ENCODE measurements around the gene PHLPP1. TPM values are rescaled to one million over a fixed set of nuclear protein-coding genes. Genes with fewer than 3 reads are reported as not detected.
A peak's percentile ranks its signal among the peaks of the same experiment; 100 is the strongest.

Gene PHLPP1
- total and polyA plus RNA-seq, 9 donors: 6.3 to 11.3 (median 9.8) TPM

DNA sequence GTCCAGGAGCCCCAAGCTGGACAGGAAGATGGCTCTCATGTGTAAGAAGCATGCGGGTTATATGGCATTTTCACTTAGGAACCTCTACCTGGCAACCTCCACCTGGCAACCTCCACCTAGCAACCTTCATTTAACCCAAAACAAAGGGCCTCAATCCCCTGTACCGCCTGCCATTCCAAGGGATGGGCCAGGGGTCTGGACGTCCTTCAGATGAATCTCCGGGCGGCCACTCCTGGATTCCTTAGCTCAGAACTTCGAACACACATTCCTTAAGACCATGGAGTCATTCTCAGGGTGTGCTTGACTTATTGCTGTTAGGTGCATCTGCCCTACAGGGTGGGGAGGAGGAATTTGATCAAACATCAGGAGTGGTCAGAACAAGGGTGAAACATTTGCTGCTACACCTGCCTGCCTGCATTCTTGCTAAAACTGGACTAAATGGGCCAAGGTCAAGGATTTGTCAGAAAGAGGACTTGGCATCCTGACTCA is 277.6 kb downstream of the PHLPP1 start:
- peaks cover 8% of the 10 kb centered on the region for H3K4me1 ChIP-seq (ENCODE audit: control insufficient read depth, insufficient read depth, low read length)
- no peaks in the 10 kb centered on the region for H3K9me3 ChIP-seq (replicated peaks; ENCODE audit: control insufficient read depth, low read depth, low read length)
- no peak overlapping the region for H3K4me3 ChIP-seq (ENCODE audit: low read length)
- H3K27me3 ChIP-seq (ENCODE audit: control insufficient read depth, insufficient read depth, low read length): no peaks in the 10 kb centered on the region
- no peaks in the 10 kb centered on the region for H3K36me3 ChIP-seq (ENCODE audit: control insufficient read depth, insufficient read depth, low read length)
- WGBS (ENCODE audit: insufficient coverage): 96% methylated on average over 4 of the region's 6 CpGs
- DNase-seq: no peak
- H3K27ac ChIP-seq (ENCODE audit: low read length): no peak overlapping the region

DNA sequence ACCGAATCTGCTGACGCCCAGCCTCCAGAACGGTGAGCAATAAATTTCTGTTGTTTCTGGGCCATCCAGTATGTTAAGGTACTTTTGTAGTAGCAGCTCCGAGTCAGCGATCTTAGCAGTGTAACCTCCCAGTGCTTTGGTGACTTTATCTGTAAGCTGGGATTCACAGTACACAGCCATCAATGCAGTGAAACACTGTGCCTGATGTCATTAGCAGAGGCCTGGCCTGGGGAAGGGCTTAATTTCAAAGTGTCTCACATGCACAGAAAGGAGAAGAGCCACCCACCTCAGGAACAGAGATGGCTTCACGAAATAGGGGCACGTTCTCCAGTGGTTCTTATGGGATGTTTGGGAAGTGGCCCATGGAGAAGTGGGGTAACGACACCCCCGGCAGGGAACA is 281.2 kb downstream of the PHLPP1 start:
- Histone ChIP-seq H3K4me3 (ENCODE audit: low read length) (no peak overlapping the region), H3K36me3 (ENCODE audit: control insufficient read depth, insufficient read depth, low read length) (no peaks in the 10 kb centered on the region), H3K9me3 (replicated peaks; ENCODE audit: control insufficient read depth, low read depth, low read length) (no peaks in the 10 kb centered on the region), H3K27me3 (ENCODE audit: control insufficient read depth, insufficient read depth, low read length) (no peaks in the 10 kb centered on the region), H3K4me1 (ENCODE audit: control insufficient read depth, insufficient read depth, low read length) (peaks cover 7% of the 10 kb centered on the region), H3K27ac (ENCODE audit: low read length) (no peak overlapping the region)
- no peak for DNase-seq
- 71% methylated on average over 6 of the region's 9 CpGs for WGBS (ENCODE audit: insufficient coverage)

DNA sequence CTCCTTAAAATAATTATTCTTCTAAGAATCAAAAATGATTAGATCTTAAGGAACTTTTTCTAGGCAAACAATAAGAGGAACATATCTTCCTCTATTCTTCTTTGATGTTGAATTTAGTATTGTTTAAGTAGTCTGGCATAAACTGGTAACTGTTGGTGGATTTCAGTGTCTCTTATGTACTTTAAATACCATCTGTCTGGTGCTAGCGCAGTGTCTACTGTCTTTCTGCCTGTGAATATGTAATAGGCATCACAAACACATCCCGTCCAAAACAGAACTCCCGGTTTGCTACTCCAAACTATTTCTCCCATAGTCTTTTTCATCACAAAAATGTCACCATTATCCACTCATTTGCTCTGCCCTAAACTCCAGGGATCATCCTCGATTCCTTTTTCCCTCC is 281.7 kb downstream of the PHLPP1 start:
- Histone ChIP-seq H3K36me3 (ENCODE audit: control insufficient read depth, insufficient read depth, low read length) (no peaks in the 10 kb centered on the region), H3K27me3 (ENCODE audit: control insufficient read depth, insufficient read depth, low read length) (no peaks in the 10 kb centered on the region), H3K9me3 (replicated peaks; ENCODE audit: control insufficient read depth, low read depth, low read length) (no peaks in the 10 kb centered on the region), H3K27ac (ENCODE audit: low read length) (no peak overlapping the region), H3K4me1 (ENCODE audit: control insufficient read depth, insufficient read depth, low read length) (peaks cover 7% of the 10 kb centered on the region), H3K4me3 (ENCODE audit: low read length) (no peak overlapping the region)
- 43% methylated on average over 1 of the region's 4 CpGs for WGBS (ENCODE audit: insufficient coverage)
- no peak for DNase-seq

DNA sequence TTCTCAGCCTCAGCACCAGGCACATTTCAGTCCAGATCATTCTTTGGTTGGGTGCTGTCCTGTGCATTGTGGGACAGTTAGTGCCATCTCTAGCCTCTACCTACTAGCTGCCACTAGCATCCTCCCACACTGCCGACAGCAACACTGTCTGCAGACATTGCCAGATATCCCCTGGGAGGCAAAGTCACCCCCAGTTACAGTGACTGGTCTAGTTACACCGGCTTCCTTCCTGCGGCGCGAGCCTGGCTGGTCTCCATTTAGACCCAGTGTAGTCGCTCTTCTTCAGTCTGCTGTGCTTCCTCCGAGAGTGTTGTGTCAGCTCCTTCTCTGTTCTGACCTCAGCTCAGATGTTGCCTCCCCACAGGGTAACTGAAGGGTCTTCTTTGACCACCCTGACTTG is 283.1 kb downstream of the PHLPP1 start:
- Histone ChIP-seq H3K4me3 (ENCODE audit: low read length) (no peak overlapping the region), H3K9me3 (replicated peaks; ENCODE audit: control insufficient read depth, low read depth, low read length) (no peaks in the 10 kb centered on the region), H3K36me3 (ENCODE audit: control insufficient read depth, insufficient read depth, low read length) (no peaks in the 10 kb centered on the region), H3K4me1 (ENCODE audit: control insufficient read depth, insufficient read depth, low read length) (peaks cover 7% of the 10 kb centered on the region), H3K27me3 (ENCODE audit: control insufficient read depth, insufficient read depth, low read length) (no peaks in the 10 kb centered on the region), H3K27ac (ENCODE audit: low read length) (no peak overlapping the region)
- 89% methylated on average over 7 of the region's 7 CpGs for WGBS (ENCODE audit: insufficient coverage)
- no peak for DNase-seq

DNA sequence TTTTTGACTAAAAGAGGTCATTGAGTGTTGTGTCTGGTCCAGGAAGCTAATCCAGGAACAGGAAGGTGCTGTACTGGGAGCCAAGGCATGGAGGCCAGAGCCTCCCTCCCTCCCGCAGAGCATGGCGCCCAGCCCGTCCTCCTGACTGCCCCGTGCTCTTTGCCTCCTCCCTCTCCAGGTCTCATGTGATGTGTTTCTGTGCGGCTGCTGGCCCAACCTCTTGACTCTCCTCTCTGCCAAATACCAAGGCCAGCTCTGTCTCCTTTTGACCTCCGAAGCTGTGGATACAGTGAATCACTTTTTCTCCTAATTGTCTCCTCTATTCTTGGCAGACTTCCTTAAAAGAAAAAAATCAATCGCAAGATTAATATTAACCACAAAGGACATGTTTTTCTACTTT is 284.1 kb downstream of the PHLPP1 start:
- no peak overlapping the region for H3K27ac ChIP-seq (ENCODE audit: low read length)
- H3K9me3 ChIP-seq (replicated peaks; ENCODE audit: control insufficient read depth, low read depth, low read length): no peaks in the 10 kb centered on the region
- peak; percentile 89 for DNase-seq
- peaks cover 7% of the 10 kb centered on the region for H3K4me1 ChIP-seq (ENCODE audit: control insufficient read depth, insufficient read depth, low read length)
- H3K36me3 ChIP-seq (ENCODE audit: control insufficient read depth, insufficient read depth, low read length): no peaks in the 10 kb centered on the region
- H3K4me3 ChIP-seq (ENCODE audit: low read length): no peak overlapping the region
- WGBS (ENCODE audit: insufficient coverage): 23% methylated on average over 6 of the region's 7 CpGs
- no peaks in the 10 kb centered on the region for H3K27me3 ChIP-seq (ENCODE audit: control insufficient read depth, insufficient read depth, low read length)

DNA sequence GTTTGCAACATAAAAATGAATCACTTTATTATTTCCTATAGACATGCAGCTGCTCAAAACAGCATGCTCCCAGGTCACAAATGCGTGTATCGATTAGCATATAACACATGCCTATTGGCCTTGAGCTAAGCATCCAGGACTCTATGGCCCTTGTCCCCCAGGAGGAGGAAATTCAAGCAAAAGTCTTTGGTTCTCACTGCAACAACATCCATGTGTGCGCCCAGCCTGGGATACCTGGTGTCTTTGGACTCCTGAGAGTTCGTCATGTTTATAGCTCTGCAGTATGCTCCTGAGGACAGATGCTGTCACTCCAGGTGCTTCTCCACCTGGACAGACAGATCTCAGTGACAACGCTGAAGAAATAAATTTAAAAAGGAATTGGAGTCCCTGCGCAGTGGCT is 284.6 kb downstream of the PHLPP1 start:
- Histone ChIP-seq H3K9me3 (replicated peaks; ENCODE audit: control insufficient read depth, low read depth, low read length) (no peaks in the 10 kb centered on the region), H3K4me1 (ENCODE audit: control insufficient read depth, insufficient read depth, low read length) (peaks cover 7% of the 10 kb centered on the region), H3K4me3 (ENCODE audit: low read length) (no peak overlapping the region), H3K27me3 (ENCODE audit: control insufficient read depth, insufficient read depth, low read length) (no peaks in the 10 kb centered on the region), H3K36me3 (ENCODE audit: control insufficient read depth, insufficient read depth, low read length) (no peaks in the 10 kb centered on the region), H3K27ac (ENCODE audit: low read length) (no peak overlapping the region)
- DNase-seq: no peak
- 89% methylated on average over 3 of the region's 6 CpGs for WGBS (ENCODE audit: insufficient coverage)

DNA sequence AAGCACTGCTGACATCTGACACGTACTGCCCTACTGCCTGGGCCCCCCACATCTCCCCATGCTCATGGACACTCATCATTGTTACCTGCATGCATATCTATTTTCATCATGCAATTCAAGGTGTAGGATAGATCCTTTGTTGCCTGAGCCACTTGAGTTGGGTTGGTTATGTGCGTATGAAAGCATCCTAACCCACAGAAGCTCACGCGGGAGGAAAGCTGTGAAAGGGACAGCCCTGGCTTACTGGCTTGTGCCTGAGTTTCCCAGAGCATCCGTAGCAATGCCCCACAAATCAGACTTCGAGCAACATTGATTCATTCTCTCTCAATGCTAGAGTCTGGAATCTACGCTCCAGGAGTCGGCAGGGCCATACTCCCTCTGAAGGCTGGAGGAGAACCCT is 285.5 kb downstream of the PHLPP1 start:
- H3K4me3 ChIP-seq (ENCODE audit: low read length): no peak overlapping the region
- peaks cover 7% of the 10 kb centered on the region for H3K4me1 ChIP-seq (ENCODE audit: control insufficient read depth, insufficient read depth, low read length)
- H3K27ac ChIP-seq (ENCODE audit: low read length): no peak overlapping the region
- H3K36me3 ChIP-seq (ENCODE audit: control insufficient read depth, insufficient read depth, low read length): no peaks in the 10 kb centered on the region
- 65% methylated on average over 4 of the region's 8 CpGs for WGBS (ENCODE audit: insufficient coverage)
- H3K9me3 ChIP-seq (replicated peaks; ENCODE audit: control insufficient read depth, low read depth, low read length): no peaks in the 10 kb centered on the region
- H3K27me3 ChIP-seq (ENCODE audit: control insufficient read depth, insufficient read depth, low read length): no peaks in the 10 kb centered on the region
- no peak for DNase-seq

DNA sequence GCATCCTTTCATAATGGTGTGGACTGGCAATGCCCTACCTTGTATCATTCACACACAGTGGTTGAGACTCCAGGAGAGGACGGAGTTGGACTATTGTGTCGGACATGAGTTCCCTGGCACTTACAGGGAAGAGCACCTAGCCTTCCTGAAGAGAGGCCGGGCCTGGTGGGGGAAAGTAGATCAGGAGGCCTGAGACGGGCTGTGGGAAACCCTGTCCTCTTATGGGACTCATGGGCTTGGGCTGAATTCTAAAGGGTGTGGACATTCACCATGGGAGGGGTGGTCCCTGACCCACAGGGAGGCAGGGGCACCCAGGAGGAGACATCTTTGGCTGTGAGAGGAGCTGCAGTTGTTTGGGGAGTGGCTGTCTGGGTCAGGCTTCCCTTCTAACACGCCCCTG is 286.5 kb downstream of the PHLPP1 start:
- no peak overlapping the region for H3K27ac ChIP-seq (ENCODE audit: low read length)
- H3K27me3 ChIP-seq (ENCODE audit: control insufficient read depth, insufficient read depth, low read length): no peaks in the 10 kb centered on the region
- H3K4me3 ChIP-seq (ENCODE audit: low read length): no peak overlapping the region
- no peak for DNase-seq
- 97% methylated on average over 5 of the region's 5 CpGs for WGBS (ENCODE audit: insufficient coverage)
- peaks cover 7% of the 10 kb centered on the region for H3K4me1 ChIP-seq (ENCODE audit: control insufficient read depth, insufficient read depth, low read length)
- H3K36me3 ChIP-seq (ENCODE audit: control insufficient read depth, insufficient read depth, low read length): no peaks in the 10 kb centered on the region
- H3K9me3 ChIP-seq (replicated peaks; ENCODE audit: control insufficient read depth, low read depth, low read length): no peaks in the 10 kb centered on the region

DNA sequence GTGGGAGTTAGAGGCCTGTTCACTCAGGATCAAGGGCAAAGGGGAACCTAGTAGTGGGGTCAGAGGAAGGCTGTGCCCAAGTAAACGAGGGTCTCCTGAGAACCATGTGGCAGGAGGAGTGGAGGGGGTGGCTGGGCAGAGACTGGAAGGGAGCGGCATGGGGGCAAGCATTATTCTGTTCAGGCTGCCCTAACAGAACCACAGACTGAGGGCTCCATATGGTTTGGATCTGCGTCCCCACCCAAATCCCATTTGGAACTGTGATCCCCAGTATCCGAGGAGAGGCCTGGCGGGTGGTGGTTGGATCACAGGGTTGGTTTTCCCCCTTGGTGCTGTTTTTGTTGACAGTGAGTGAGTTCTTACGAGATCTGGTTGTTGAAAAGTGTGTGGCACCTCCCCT is 287.0 kb downstream of the PHLPP1 start:
- peaks cover 7% of the 10 kb centered on the region for H3K4me1 ChIP-seq (ENCODE audit: control insufficient read depth, insufficient read depth, low read length)
- 71% methylated on average over 1 of the region's 6 CpGs for WGBS (ENCODE audit: insufficient coverage)
- no peak overlapping the region for H3K4me3 ChIP-seq (ENCODE audit: low read length)
- H3K9me3 ChIP-seq (replicated peaks; ENCODE audit: control insufficient read depth, low read depth, low read length): no peaks in the 10 kb centered on the region
- no peak overlapping the region for H3K27ac ChIP-seq (ENCODE audit: low read length)
- no peaks in the 10 kb centered on the region for H3K36me3 ChIP-seq (ENCODE audit: control insufficient read depth, insufficient read depth, low read length)
- no peak for DNase-seq
- H3K27me3 ChIP-seq (ENCODE audit: control insufficient read depth, insufficient read depth, low read length): no peaks in the 10 kb centered on the region

DNA sequence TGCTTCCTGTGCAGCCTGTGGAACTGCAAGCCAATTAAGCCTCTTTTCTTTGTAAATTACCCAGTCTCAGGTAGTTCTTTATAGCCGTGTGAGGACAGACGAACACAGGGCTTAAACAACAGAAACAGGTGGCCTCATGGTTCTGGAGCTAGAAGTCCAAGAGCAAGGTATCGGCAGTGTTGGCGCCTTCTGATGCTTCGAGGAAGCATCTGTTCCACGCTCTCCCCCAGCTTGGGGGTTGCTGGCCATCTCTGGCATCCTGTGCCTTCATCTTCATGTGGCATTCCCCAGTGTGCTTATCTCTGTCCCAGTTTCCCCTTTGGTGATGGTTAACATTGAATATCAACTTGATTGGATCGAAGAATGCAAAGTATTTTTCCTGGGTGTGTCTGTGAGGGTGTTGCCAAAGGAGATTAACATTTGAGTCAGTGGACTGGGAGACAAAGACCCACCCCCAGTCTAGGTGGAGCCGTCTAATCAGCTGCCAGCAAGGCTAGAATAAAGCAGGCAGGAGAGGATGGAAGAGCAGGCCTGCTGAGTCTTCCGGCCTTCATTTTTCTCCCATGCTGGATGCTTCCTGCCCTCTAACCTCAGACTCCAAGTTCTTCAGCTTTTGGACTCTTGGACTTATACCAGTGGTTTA is 287.6 kb downstream of the PHLPP1 start:
- WGBS (ENCODE audit: insufficient coverage): 79% methylated on average over 7 of the region's 9 CpGs
- DNase-seq: no peak
- no peak overlapping the region for H3K4me3 ChIP-seq (ENCODE audit: low read length)
- H3K36me3 ChIP-seq (ENCODE audit: control insufficient read depth, insufficient read depth, low read length): no peaks in the 10 kb centered on the region
- no peak overlapping the region for H3K27ac ChIP-seq (ENCODE audit: low read length)
- H3K27me3 ChIP-seq (ENCODE audit: control insufficient read depth, insufficient read depth, low read length): no peaks in the 10 kb centered on the region
- no peaks in the 10 kb centered on the region for H3K9me3 ChIP-seq (replicated peaks; ENCODE audit: control insufficient read depth, low read depth, low read length)
- peaks cover 7% of the 10 kb centered on the region for H3K4me1 ChIP-seq (ENCODE audit: control insufficient read depth, insufficient read depth, low read length)

DNA sequence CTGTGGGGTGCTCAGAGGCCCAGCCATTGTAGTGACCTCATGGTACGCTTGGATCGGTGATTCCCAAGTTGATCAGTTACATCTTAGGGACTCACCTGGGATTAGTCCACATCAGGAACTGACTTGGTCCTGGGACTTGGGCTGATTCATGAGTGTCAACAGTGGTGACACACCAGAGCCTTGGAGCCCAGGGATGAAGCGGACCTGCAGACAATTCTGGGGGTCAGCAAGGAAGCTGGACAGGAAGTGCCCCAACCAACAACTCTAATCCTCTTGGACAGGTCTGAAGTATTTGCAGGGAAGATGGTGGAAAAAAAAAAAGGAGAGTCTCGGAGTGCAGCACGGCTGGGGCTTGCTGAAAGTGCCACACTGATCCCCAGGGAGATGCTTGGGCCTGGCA is 288.6 kb downstream of the PHLPP1 start:
- WGBS (ENCODE audit: insufficient coverage): 100% methylated on average over 3 of the region's 5 CpGs
- no peak overlapping the region for H3K27ac ChIP-seq (ENCODE audit: low read length)
- DNase-seq: no peak
- H3K9me3 ChIP-seq (replicated peaks; ENCODE audit: control insufficient read depth, low read depth, low read length): no peaks in the 10 kb centered on the region
- H3K4me1 ChIP-seq (ENCODE audit: control insufficient read depth, insufficient read depth, low read length): peaks cover 6% of the 10 kb centered on the region
- H3K4me3 ChIP-seq (ENCODE audit: low read length): no peak overlapping the region
- no peaks in the 10 kb centered on the region for H3K27me3 ChIP-seq (ENCODE audit: control insufficient read depth, insufficient read depth, low read length)
- no peaks in the 10 kb centered on the region for H3K36me3 ChIP-seq (ENCODE audit: control insufficient read depth, insufficient read depth, low read length)
